Measurements from ENCODE around the gene SPN.
A peak's percentile ranks its signal among the peaks of the same experiment; 100 is the strongest.
"Not testable (repeated sequence)": the region's sequence is repeated elsewhere in the genome, so short reads cannot be mapped to it uniquely, and the experiment has no call there.

The SPN gene

GRCh38 chr16:29663016-29663806, at the start of gene SPN:
Gene SPN (plus strand): TSS chr16:29663247. CDS start chr16:29663729, 482 bp downstream.
- DNase-seq, result no peak

- peak; percentile 88 for DNase-seq
Measured at GRCh38 chr16:29613307-29614057, 49.6 kb upstream of the SPN start.

- DNase-seq, result not testable (repeated sequence)
Measured at GRCh38 chr16:29614691-29615314, 48.2 kb upstream of the SPN start.

GRCh38 chr16:29616127-29616526, 46.9 kb upstream of the SPN start:
- DNase-seq, result not testable (repeated sequence)

- DNase-seq, result not testable (repeated sequence)
Measured at GRCh38 chr16:29620591-29620990, 42.5 kb upstream of the SPN start.

GRCh38 chr16:29622738-29623137, 40.3 kb upstream of the SPN start:
- not testable (repeated sequence) for DNase-seq

- DNase-seq, result not testable (repeated sequence)
Measured at GRCh38 chr16:29623253-29623652, 39.8 kb upstream of the SPN start.

- not testable (repeated sequence) for DNase-seq
Measured at GRCh38 chr16:29625114-29625513, 37.9 kb upstream of the SPN start.

GRCh38 chr16:29626778-29627331, 36.2 kb upstream of the SPN start:
- DNase-seq, result not testable (repeated sequence)

- DNase-seq, result not testable (repeated sequence)
Measured at GRCh38 chr16:29627661-29628075, 35.4 kb upstream of the SPN start.

GRCh38 chr16:29628707-29629106, 34.3 kb upstream of the SPN start:
- DNase-seq, result not testable (repeated sequence)

GRCh38 chr16:29629318-29629717, 33.7 kb upstream of the SPN start:
- DNase-seq, result not testable (repeated sequence)

- not testable (repeated sequence) for DNase-seq
Measured at GRCh38 chr16:29631658-29632057, 31.4 kb upstream of the SPN start.

- DNase-seq, result not testable (repeated sequence)
Measured at GRCh38 chr16:29635902-29636301, 27.1 kb upstream of the SPN start.

- DNase-seq, result not testable (repeated sequence)
Measured at GRCh38 chr16:29636368-29636767, 26.7 kb upstream of the SPN start.

- DNase-seq, result not testable (repeated sequence)
Measured at GRCh38 chr16:29638751-29639150, 24.3 kb upstream of the SPN start.

GRCh38 chr16:29641561-29641960, 21.5 kb upstream of the SPN start:
- no peak for DNase-seq

GRCh38 chr16:29643596-29643995, 19.5 kb upstream of the SPN start:
- no peak for DNase-seq

- no peak for DNase-seq
Measured at GRCh38 chr16:29644338-29644857, 18.6 kb upstream of the SPN start.

GRCh38 chr16:29644973-29645693, 17.9 kb upstream of the SPN start:
- DNase-seq, result no peak

- peak; percentile 68 for DNase-seq
Measured at GRCh38 chr16:29645694-29646187, 17.3 kb upstream of the SPN start.

GRCh38 chr16:29646947-29647346, 16.1 kb upstream of the SPN start:
- DNase-seq, result no peak

Data from NCI-H82 (cell line).